Esophagus muscularis mucosa (tissue), 4 donors: ENCODE measurements around the gene ME1. TPM values are rescaled to one million over a fixed set of nuclear protein-coding genes. Genes with fewer than 3 reads are reported as not detected.

Experiments used
- DNase-seq: peaks from one replicate; pipeline ENCODE4 v3.0.0-alpha.2; 2017; ENCODE audit errors: extremely low spot score
- H3K27ac ChIP-seq, 4 donors: fragments of 200-600 bp; sonication (generic); replicated peaks in 1 of 4; 1 replicate in 3 of 4; 2 replicates in 1 of 4; pipeline ENCODE4 v1.5.1; 2016 to 2019; ENCODE audit warnings: mild to moderate bottlenecking in 1 of 4
- H3K27me3 ChIP-seq, 4 donors: fragments of 200-600 bp; sonication (generic); one replicate each; pipeline versions ENCODE4 v1.5.1 to v1.6.0; 2016 to 2019
- H3K36me3 ChIP-seq, 4 donors: fragments of 200-600 bp; sonication (generic); one replicate each; pipeline ENCODE4 v1.5.1; 2016 to 2019
- H3K4me1 ChIP-seq, 4 donors: fragments of 200-600 bp; sonication (generic); one replicate each; pipeline ENCODE4 v1.5.1; 2016 to 2019
- H3K4me3 ChIP-seq, 4 donors: fragments of 200-600 bp; sonication (generic); 1 replicate in 2 of 4; 2 replicates in 2 of 4; pipeline ENCODE4 v1.5.1; 2016 to 2019; ENCODE audit warnings: mild to moderate bottlenecking in 4 of 4, moderate library complexity in 1 of 4
- H3K9me3 ChIP-seq, 4 donors: fragments of 200-600 bp; sonication (generic); 1 replicate in 3 of 4; 2 replicates in 1 of 4; pipeline ENCODE4 v1.5.1; 2016 to 2019
- CTCF ChIP-seq, 3 experiments: fragments of 200-600 bp in 2 of 3; fragments of 450-650 bp in 1 of 3; sonication (generic) in 2 of 3; IDR thresholded peaks; one replicate each; pipeline ENCODE4 v1.5.1; 2017 to 2019; ENCODE audit warnings: antibody characterized with exemption in 3 of 3, mild to moderate bottlenecking in 2 of 3, moderate library complexity in 1 of 3
- EP300 ChIP-seq: sonication (generic); formaldehyde crosslinking; IDR thresholded peaks from one replicate; pipeline ENCODE4 v1.6.1; 2017; ENCODE audit warnings: antibody characterized with exemption
- POLR2A ChIP-seq: fragments of 450-650 bp; IDR thresholded peaks from one replicate; pipeline ENCODE4 v1.6.1; 2017; ENCODE audit warnings: antibody characterized with exemption, moderate library complexity, mild to moderate bottlenecking, low read depth
- POLR2AphosphoS5 ChIP-seq, 2 donors: sonication (generic); formaldehyde crosslinking; IDR thresholded peaks; one replicate each; pipeline ENCODE4 v1.6.1; 2017; ENCODE audit warnings: antibody characterized with exemption in 2 of 2
- WGBS: methylation state at CpG from one replicate; pipeline ENCODE4 v1.1.5; 2018; 5-methylcytosine and 5-hydroxymethylcytosine counted together
- intact Hi-C: fragments of 100-400 bp; cut with DNase I; formaldehyde crosslinking; loops from one replicate; pipeline ENCODE4 v1.15.1; 2023
- total RNA-seq, 4 donors: library from RNA; depleted of rRNA; stranded (reverse); fragments of >200 nt; gene quantifications; one replicate each; pipeline versions ENCODE4 v1.1.0 to v1.2.1, GENCODE V29; 2016

Gene ME1
- total RNA-seq, 4 donors from 2014 or later: 15.6 to 25.7 (median 19.3) TPM

GRCh38 chr6:83436674-83437073 is 5.8 kb upstream of the ME1 start:
- no peaks in the 10 kb centered on the region for H3K9me3 ChIP-seq
- no peaks in the 10 kb centered on the region for H3K36me3 ChIP-seq
- H3K27me3 ChIP-seq: no peaks in the 10 kb centered on the region
- TF ChIP-seq POLR2AphosphoS5 (IDR thresholded peaks at IDR 0.05) (no peak), EP300 (no peak), POLR2A (no peak), CTCF (IDR thresholded peaks at IDR 0.05) (no peak)
- no peak for DNase-seq
- no peak overlapping the region for H3K27ac ChIP-seq
- H3K4me3 ChIP-seq: no peak overlapping the region
- intact Hi-C loops: no loop called here
- peaks cover 3 to 4% (median 4%) of the 10 kb centered on the region in 4 donors for H3K4me1 ChIP-seq

- intact Hi-C loops: no loop called here
- H3K27ac ChIP-seq: no peak overlapping the region
- H3K27me3 ChIP-seq: no peaks in the 10 kb centered on the region
- H3K36me3 ChIP-seq: no peaks in the 10 kb centered on the region
- no peak for TF ChIP-seq EP300
- TF ChIP-seq POLR2A: no peak
- TF ChIP-seq POLR2AphosphoS5 (IDR thresholded peaks at IDR 0.05): no peak
- no peak for TF ChIP-seq CTCF (IDR thresholded peaks at IDR 0.05)
- peaks cover 7 to 26% (median 18%) of the 10 kb centered on the region in 4 donors for H3K4me1 ChIP-seq
- no peaks in the 10 kb centered on the region for H3K9me3 ChIP-seq
- DNase-seq: no peak
- H3K4me3 ChIP-seq: no peak overlapping the region
Observed at GRCh38 chr6:83433177-83433576, 2.3 kb upstream of the ME1 start.

- intact Hi-C loops: no loop called here
- TF ChIP-seq CTCF (IDR thresholded peaks at IDR 0.05) (no peak), EP300 (no peak), POLR2A (no peak), POLR2AphosphoS5 (IDR thresholded peaks at IDR 0.05) (no peak)
- H3K4me3 ChIP-seq: no peak overlapping the region
- no peaks in the 10 kb centered on the region for H3K36me3 ChIP-seq
- no peaks in the 10 kb centered on the region for H3K27me3 ChIP-seq
- DNase-seq: no peak
- H3K9me3 ChIP-seq: no peaks in the 10 kb centered on the region
- H3K27ac ChIP-seq: no peak overlapping the region
- 82% methylated on average over 2 of the region's 2 CpGs for WGBS
- peaks cover 7 to 26% (median 18%) of the 10 kb centered on the region in 4 donors for H3K4me1 ChIP-seq
Observed at GRCh38 chr6:83432636-83433035, 1.8 kb upstream of the ME1 start.

GRCh38 chr6:83431545-83432155 is 799 bp upstream of the ME1 start:
- intact Hi-C loops: no loop called here
- 92% methylated on average over 19 of the region's 19 CpGs for WGBS
- H3K4me1 ChIP-seq: peaks cover 6 to 26% (median 18%) of the 10 kb centered on the region in 4 donors
- no peak for DNase-seq
- H3K9me3 ChIP-seq: no peaks in the 10 kb centered on the region
- no peaks in the 10 kb centered on the region for H3K36me3 ChIP-seq
- TF ChIP-seq POLR2A: no peak
- TF ChIP-seq CTCF (IDR thresholded peaks at IDR 0.05): no peak
- no peak for TF ChIP-seq POLR2AphosphoS5 (IDR thresholded peaks at IDR 0.05)
- TF ChIP-seq EP300: no peak
- H3K27me3 ChIP-seq: no peaks in the 10 kb centered on the region
- H3K4me3 ChIP-seq: peak overlapping the region; percentile 67 to 88 (median 76)
- H3K27ac ChIP-seq: peak overlapping the region; percentile 76 to 86 (median 84)
